ENCODE results near the gene NEK5. TPM values are rescaled to one million over a fixed set of nuclear protein-coding genes. Genes with fewer than 3 reads are reported as not detected.

The NEK5 gene
- total RNA-seq, 4 donors from 2014 or later: 0.07 TPM; not detected in 3

DNA sequence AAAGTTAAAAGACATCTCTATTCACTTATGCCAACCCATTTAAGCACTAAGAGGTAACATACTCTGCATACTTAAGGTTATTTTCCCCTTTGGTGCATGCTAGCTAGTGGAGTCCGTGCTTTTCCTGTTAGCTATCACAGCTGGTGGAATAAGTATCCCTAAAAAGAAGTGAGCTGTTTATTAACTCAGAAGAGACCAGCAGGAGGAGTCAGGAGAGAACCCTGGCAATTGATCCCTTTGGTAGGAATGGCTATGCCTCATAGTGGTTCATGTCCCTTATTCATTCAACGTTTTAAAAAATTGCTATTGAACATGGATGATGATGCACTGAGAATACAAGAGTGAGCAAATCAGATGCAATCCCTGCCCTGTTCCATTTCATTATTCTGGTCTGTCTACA is 12.4 kb upstream of the NEK5 start:
- in situ Hi-C loops (cut with MboI; ENCODE audit: low sequenced_read_pairs in 4 of 4) (loop anchor here in 2 of 4 donors (25.0 kb wide), 2 partner anchors 329 to 704 kb away; partner anchors contain the start of gene DHRS12 (in 1 of the 2)), intact Hi-C loops (cut with DNase I; ENCODE audit: low total_unique reads) (no loop called here)
- no peak for TF ChIP-seq POLR2A (IDR thresholded peaks at IDR 0.05)
- TF ChIP-seq, protein P1, sequence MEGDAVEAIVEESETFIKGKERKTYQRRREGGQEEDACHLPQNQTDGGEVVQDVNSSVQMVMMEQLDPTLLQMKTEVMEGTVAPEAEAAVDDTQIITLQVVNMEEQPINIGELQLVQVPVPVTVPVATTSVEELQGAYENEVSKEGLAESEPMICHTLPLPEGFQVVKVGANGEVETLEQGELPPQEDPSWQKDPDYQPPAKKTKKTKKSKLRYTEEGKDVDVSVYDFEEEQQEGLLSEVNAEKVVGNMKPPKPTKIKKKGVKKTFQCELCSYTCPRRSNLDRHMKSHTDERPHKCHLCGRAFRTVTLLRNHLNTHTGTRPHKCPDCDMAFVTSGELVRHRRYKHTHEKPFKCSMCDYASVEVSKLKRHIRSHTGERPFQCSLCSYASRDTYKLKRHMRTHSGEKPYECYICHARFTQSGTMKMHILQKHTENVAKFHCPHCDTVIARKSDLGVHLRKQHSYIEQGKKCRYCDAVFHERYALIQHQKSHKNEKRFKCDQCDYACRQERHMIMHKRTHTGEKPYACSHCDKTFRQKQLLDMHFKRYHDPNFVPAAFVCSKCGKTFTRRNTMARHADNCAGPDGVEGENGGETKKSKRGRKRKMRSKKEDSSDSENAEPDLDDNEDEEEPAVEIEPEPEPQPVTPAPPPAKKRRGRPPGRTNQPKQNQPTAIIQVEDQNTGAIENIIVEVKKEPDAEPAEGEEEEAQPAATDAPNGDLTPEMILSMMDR (IDR thresholded peaks at IDR 0.05 in 4 of 5, conservative IDR thresholded peaks at IDR 0.05 in 1 of 5): no peak
- Histone ChIP-seq H3K4me3 (no peak overlapping the region), H3K9me3 (no peaks in the 10 kb centered on the region), H3K4me1 (no peaks in the 10 kb centered on the region), H3K27ac (no peak overlapping the region), H3K36me3 (peaks cover 0 to 11% of the 10 kb centered on the region in 2 donors), H3K27me3 (no peaks in the 10 kb centered on the region)
- DNase-seq (no peak), ATAC-seq (no peak)

DNA sequence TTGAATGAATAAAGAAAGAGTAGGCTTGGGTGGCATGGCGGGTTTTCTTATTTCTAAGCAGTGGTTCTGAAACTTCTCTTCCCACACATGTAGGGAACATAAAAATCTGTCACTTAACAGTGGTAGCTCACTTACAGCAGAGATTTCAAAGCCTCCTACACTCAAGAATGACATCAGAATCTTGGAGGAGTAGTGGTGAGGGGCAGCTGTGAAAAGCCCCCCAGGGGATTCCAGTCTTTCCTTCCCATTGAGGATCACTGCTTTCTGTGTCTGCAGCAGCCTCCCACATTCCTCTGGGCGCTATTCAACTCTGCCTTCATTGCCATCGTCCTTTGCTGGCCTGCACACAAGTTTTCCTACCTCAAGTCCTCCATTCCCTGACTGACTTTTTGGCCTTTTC is 8.6 kb upstream of the NEK5 start:
- intact Hi-C loops (cut with DNase I; ENCODE audit: low total_unique reads) (no loop called here), in situ Hi-C loops (cut with MboI; ENCODE audit: low sequenced_read_pairs in 4 of 4) (loop anchor here in 3 of 4 donors (10.0 to 25.0 kb wide), 4 partner anchors 133 to 700 kb away; partner anchors contain the start of gene DHRS12 (in 1 of the 3))
- peaks cover 0 to 19% of the 10 kb centered on the region in 2 donors for H3K36me3 ChIP-seq
- no peak overlapping the region for H3K27ac ChIP-seq
- H3K27me3 ChIP-seq: no peaks in the 10 kb centered on the region
- no peaks in the 10 kb centered on the region for H3K9me3 ChIP-seq
- no peak overlapping the region for H3K4me3 ChIP-seq
- DNase-seq (no peak), ATAC-seq (no peak)
- TF ChIP-seq, protein P1 (IDR thresholded peaks at IDR 0.05 in 4 of 5, conservative IDR thresholded peaks at IDR 0.05 in 1 of 5): no peak
- TF ChIP-seq POLR2A (IDR thresholded peaks at IDR 0.05): no peak
- H3K4me1 ChIP-seq: no peaks in the 10 kb centered on the region

DNA sequence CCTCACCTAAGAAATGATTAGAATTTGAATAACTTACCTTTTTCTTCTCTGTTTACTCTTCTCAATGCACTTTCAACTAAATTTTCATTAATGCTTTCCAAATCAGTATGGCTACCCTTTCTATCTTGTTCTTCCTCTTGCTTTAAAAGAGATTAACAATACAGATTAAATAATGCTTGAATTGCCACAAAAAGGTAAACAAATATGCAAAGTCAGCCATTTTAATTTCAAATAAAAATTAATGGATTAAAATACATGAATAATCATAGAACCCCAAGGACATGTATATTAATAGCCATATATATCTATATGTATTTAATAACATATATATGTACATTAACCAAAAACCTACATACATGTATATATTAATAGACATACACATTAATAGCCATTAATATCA is 7.9 kb upstream of the NEK5 start:
- no peaks in the 10 kb centered on the region for H3K27me3 ChIP-seq
- ATAC-seq (no peak), DNase-seq (no peak)
- H3K27ac ChIP-seq: no peak overlapping the region
- no peaks in the 10 kb centered on the region for H3K4me1 ChIP-seq
- no peaks in the 10 kb centered on the region for H3K9me3 ChIP-seq
- no peak overlapping the region for H3K4me3 ChIP-seq
- TF ChIP-seq, protein P1 (IDR thresholded peaks at IDR 0.05 in 4 of 5, conservative IDR thresholded peaks at IDR 0.05 in 1 of 5): no peak
- TF ChIP-seq POLR2A (IDR thresholded peaks at IDR 0.05): no peak
- peaks cover 0 to 25% of the 10 kb centered on the region in 2 donors for H3K36me3 ChIP-seq
- intact Hi-C loops (cut with DNase I; ENCODE audit: low total_unique reads) (no loop called here), in situ Hi-C loops (cut with MboI; ENCODE audit: low sequenced_read_pairs in 4 of 4) (loop anchor here in 3 of 4 donors (10.0 to 25.0 kb wide), 4 partner anchors 132 to 699 kb away; partner anchors contain the start of gene DHRS12 (in 1 of the 3))

DNA sequence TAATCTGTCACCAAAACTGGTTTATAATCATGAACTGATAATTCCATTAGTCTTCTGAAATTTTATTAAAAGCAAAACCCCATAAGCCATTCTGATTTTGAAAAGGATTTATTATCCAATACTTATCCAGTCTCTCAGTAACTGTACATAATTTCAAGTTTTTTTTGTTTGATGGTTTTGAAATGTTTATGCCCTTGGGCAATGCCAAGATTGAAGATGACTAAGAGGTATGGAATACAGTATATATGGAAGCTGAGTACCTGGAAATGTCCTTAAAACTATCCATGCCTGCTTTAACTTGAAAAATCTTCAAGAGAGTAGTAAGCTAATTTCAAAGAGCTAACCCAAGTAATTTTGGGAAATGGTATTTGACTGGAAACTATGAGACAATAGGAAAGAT is 1.8 kb upstream of the NEK5 start:
- no peak for TF ChIP-seq POLR2A (IDR thresholded peaks at IDR 0.05)
- TF ChIP-seq, protein P1 (IDR thresholded peaks at IDR 0.05 in 4 of 5, conservative IDR thresholded peaks at IDR 0.05 in 1 of 5): no peak
- H3K9me3 ChIP-seq: no peaks in the 10 kb centered on the region
- DNase-seq (no peak), ATAC-seq (no peak)
- intact Hi-C loops (cut with DNase I; ENCODE audit: low total_unique reads): no loop called here
- peaks cover 0 to 20% of the 10 kb centered on the region in 2 donors for H3K36me3 ChIP-seq
- in situ Hi-C loops (cut with MboI; ENCODE audit: low sequenced_read_pairs in 4 of 4): loop anchor here in 3 of 4 donors (10.0 to 25.0 kb wide), 4 partner anchors 126 to 693 kb away; partner anchors contain the start of gene DHRS12 (in 1 of the 3)
- H3K4me3 ChIP-seq: no peak overlapping the region
- H3K4me1 ChIP-seq: peaks cover 6 to 21% of the 10 kb centered on the region in 2 donors
- H3K27ac ChIP-seq: no peak overlapping the region
- no peaks in the 10 kb centered on the region for H3K27me3 ChIP-seq

Data from gastrocnemius medialis (tissue), 4 donors.